Prostate gland (tissue), 2 donors: ENCODE data around the gene SCUBE1. TPM values are rescaled to one million over a fixed set of nuclear protein-coding genes. Genes with fewer than 3 reads are reported as not detected.

Experiments used
- DNase-seq: peaks from one replicate; pipeline ENCODE4 v3.0.0-alpha.2; 2019; ENCODE audit warnings: low spot score
- H3K27ac ChIP-seq, 2 donors: fragments of 200-600 bp; sonication (generic); 2 replicates each; pipeline ENCODE4 v1.5.1; 2017 to 2019
- H3K27me3 ChIP-seq: fragments of 200-600 bp; sonication (generic); replicated peaks from 2 replicates; pipeline ENCODE4 v1.5.1; 2019; ENCODE audit not compliant: insufficient read depth
- H3K36me3 ChIP-seq, 2 donors: fragments of 200-600 bp; sonication (generic); 1 replicate in 1 of 2; 2 replicates in 1 of 2; pipeline versions ENCODE4 v1.5.1 to v1.8.1; 2017 to 2019
- H3K4me1 ChIP-seq: fragments of 200-600 bp; sonication (generic); replicated peaks from 2 replicates; pipeline ENCODE4 v1.5.1; 2019
- H3K4me3 ChIP-seq, 2 donors: fragments of 200-600 bp; sonication (generic); 2 replicates each; pipeline ENCODE4 v1.5.1; 2017 to 2019
- H3K9me3 ChIP-seq: fragments of 200-600 bp; sonication (generic); 2 replicates; pipeline ENCODE4 v1.5.1; 2017
- CTCF ChIP-seq, 4 experiments: fragments of 200-600 bp in 2 of 4; fragments of 450-650 bp in 2 of 4; sonication (generic) in 2 of 4; IDR thresholded peaks; 1 replicate in 3 of 4; 2 replicates in 1 of 4; pipeline ENCODE4 v1.5.1; 2016 to 2019; ENCODE audit warnings: antibody characterized with exemption in 4 of 4, mild to moderate bottlenecking in 2 of 4, moderate library complexity in 2 of 4
- POLR2A ChIP-seq: fragments of 450-650 bp; IDR thresholded peaks from one replicate; pipeline ENCODE4 v1.6.1; 2016; ENCODE audit warnings: antibody characterized with exemption, mild to moderate bottlenecking
- POLR2AphosphoS5 ChIP-seq: sonication (generic); formaldehyde crosslinking; IDR thresholded peaks from one replicate; pipeline ENCODE4 v1.6.1; 2017; ENCODE audit warnings: antibody characterized with exemption
- WGBS: methylation state at CpG from one replicate; pipeline ENCODE4 v1.1.5; 2018; 5-methylcytosine and 5-hydroxymethylcytosine counted together
- intact Hi-C: fragments of 100-400 bp; cut with DNase I; formaldehyde crosslinking; loops from one replicate; pipeline ENCODE4 v1.14.2; 2022
- total RNA-seq, 2 donors: library from RNA; depleted of rRNA; stranded (reverse); fragments of >200 nt; gene quantifications; one replicate each; pipeline ENCODE4 v1.1.0, GENCODE V29; 2016

The SCUBE1 gene
- total RNA-seq, 2 donors from 2014 or later, result 0.68 to 23.5 TPM

GRCh38 chr22:43156413-43156812 lies 186.8 kb downstream of the SCUBE1 start:
- WGBS, result 82% methylated on average over 12 of the region's 12 CpGs
- intact Hi-C loops, result no loop called here
- no peaks in the 10 kb centered on the region for H3K9me3 ChIP-seq

GRCh38 chr22:43155789-43156188 lies 187.4 kb downstream of the SCUBE1 start:
- Histone ChIP-seq H3K9me3 (no peaks in the 10 kb centered on the region), H3K4me1 (peaks cover 7% of the 10 kb centered on the region), H3K36me3 (no peaks in the 10 kb centered on the region), H3K27me3 (no peaks in the 10 kb centered on the region), H3K4me3 (no peak overlapping the region), H3K27ac (no peak overlapping the region)
- WGBS, result 90% methylated on average over 5 of the region's 5 CpGs
- intact Hi-C loops, result no loop called here
- TF ChIP-seq POLR2A, result no peak
- TF ChIP-seq POLR2AphosphoS5, result no peak
- no peak for TF ChIP-seq CTCF (IDR thresholded peaks at IDR 0.05)
- DNase-seq, result no peak

More at GRCh38 chr22:43156413-43156812, 186.8 kb downstream of the SCUBE1 start:
- Histone ChIP-seq H3K4me1 (peaks cover 5% of the 10 kb centered on the region), H3K27ac (no peak overlapping the region), H3K4me3 (no peak overlapping the region), H3K36me3 (no peaks in the 10 kb centered on the region), H3K27me3 (no peaks in the 10 kb centered on the region)
- TF ChIP-seq CTCF (IDR thresholded peaks at IDR 0.05) (no peak), POLR2A (no peak), POLR2AphosphoS5 (no peak)
- no peak for DNase-seq

GRCh38 chr22:43154887-43155536 lies 188.2 kb downstream of the SCUBE1 start:
- Histone ChIP-seq H3K36me3 (no peaks in the 10 kb centered on the region), H3K4me3 (no peak overlapping the region), H3K27me3 (no peaks in the 10 kb centered on the region), H3K4me1 (peaks cover 10% of the 10 kb centered on the region), H3K27ac (no peak overlapping the region), H3K9me3 (no peaks in the 10 kb centered on the region)
- WGBS, result 86% methylated on average over 24 of the region's 27 CpGs
- intact Hi-C loops, result no loop called here
- no peak for DNase-seq
- TF ChIP-seq CTCF (IDR thresholded peaks at IDR 0.05) (no peak), POLR2A (no peak), POLR2AphosphoS5 (no peak)

GRCh38 chr22:43153899-43154298 lies 189.3 kb downstream of the SCUBE1 start:
- no peak for DNase-seq
- intact Hi-C loops, result no loop called here
- Histone ChIP-seq H3K9me3 (no peaks in the 10 kb centered on the region), H3K27ac (no peak overlapping the region), H3K4me1 (peaks cover 10% of the 10 kb centered on the region), H3K36me3 (no peaks in the 10 kb centered on the region), H3K4me3 (no peak overlapping the region), H3K27me3 (no peaks in the 10 kb centered on the region)
- 57% methylated on average over 9 of the region's 9 CpGs for WGBS
- TF ChIP-seq POLR2AphosphoS5 (no peak), CTCF (IDR thresholded peaks at IDR 0.05) (no peak), POLR2A (no peak)
